HG02678 (cell line): ENCODE results near the gene CCDC187.

Source experiments
- ATAC-seq: cut with Tn5 transposase; IDR thresholded peaks from one replicate; pipeline ENCODE4 v1.9.1; 2021; ENCODE audit warnings: mild to moderate bottlenecking, moderate library complexity; ENCODE audit not compliant: unreplicated experiment

CCDC187 gene

GRCh38 chr9:136300016-136300545 is 3.8 kb downstream of the CCDC187 start:
- no peak for ATAC-seq

DNA sequence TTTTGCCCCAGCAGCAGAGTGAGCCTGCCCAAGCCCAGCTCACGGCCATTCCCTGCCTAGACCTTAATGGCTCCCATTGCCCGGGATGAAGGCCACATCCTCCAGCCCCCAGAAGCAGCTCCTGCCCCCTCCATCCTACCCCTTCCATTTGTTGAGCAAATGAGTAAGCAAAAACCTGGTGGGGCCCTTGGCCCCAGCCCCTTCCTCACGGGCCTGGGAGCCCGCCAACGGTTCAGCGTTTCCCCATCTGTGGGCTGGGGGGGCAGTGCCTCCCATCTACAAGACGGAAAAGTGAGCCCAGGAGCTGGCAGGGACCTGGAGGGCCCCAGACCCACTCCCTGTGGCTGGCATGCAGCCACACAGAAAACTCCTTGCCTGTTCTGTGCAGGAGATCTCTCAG is 4.4 kb downstream of the CCDC187 start:
- ATAC-seq, result no peak

DNA sequence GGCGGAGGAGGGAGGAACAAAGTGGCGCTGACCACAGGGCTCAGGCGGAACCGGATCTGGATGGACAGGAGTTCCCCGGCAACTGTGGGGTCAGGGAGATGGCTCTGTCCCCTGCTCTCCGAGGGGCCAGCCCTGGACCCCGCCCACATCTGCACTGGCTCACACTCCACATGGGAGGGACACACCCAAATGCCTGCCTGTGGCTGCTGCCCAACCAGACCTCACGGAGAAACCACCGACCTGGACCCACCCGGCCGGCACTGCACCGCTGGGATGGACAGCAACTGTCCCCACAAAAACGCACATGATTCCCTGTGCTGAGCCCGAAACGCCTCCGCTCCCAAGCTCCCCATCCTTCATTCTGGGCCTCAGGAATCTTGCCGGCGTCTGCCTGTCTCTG is 4.8 kb downstream of the CCDC187 start:
- ATAC-seq, result no peak

DNA sequence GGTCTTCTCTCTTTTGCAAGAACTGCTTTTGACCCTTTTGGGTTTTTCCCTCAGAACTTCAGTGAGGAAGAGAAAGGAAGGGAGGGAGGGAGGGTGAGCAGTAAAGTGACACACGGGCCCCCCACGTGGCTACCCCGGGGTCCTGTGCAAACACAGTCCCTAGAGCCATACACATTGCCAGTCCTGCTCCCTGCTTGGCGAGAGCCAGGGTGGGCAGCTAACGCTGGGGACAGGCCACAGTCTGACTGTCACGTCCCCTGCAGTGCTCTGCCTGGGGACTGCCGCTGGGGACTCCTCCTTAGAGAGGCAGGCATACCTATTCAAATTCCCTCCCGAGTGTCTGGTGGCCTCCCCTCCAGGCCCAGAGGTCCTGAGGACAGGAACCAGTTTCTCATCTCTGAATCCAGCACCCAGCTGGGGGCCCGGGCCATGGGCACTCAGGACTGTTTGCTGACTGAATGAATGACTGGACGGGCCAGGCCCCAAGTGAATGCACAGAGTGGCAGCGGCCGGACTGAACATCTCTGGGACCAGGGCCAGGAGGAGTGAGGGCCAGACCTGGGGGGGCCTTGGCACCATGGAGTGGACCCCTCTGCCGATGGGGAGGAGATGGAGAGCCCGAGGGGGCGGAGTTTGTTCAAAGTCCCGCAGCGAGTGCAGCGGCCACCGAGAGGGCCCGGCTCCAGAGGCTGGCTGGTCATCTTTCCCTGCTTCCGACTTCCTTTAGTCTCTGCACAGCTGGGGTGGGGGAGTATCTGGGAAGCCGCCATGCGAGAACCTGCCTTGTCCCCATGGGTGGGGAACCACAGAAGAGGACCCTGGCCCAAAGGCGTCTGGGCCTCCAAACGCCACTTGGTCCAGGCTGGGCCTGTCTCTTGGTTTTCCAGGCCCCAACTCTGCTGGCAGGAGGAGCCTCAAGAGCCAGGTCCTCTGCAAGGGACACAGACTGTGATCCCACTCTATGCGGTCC is 5.8 kb downstream of the CCDC187 start:
- ATAC-seq, result no peak

DNA sequence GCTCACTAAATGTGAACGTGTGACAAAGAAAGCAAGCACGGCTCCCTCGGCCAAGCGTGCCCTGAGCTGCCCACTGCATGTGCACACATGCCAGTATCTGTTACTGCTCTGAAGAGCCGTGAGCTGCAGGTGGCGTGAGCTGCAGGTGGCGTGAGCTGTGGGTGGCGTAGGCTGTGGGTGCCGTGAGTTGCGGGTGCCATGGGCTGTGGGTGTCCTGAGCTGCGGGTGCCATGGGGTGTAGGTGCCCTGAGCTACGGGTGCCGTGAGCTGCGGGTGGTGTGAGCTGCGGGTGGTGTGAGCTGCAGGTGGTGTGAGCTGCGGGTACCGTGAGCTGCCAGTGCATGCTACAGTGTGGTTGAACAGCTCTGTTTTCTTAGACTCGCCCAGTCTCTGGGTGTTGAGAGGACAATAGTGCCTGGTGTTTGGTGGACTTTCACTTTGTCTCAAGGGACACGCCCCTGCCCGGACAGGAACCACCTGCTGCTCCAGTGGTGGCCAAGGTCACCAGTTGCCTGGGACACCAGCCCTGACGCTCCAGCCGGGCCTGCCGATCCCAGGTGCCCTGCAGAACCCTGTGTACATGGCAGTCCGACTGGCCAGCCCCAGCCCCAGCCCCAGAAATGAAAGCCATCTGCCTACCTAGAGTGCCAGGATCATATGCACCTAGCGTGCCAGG is 6.7 kb downstream of the CCDC187 start:
- no peak for ATAC-seq

GRCh38 chr9:136296434-136297015 is 7.4 kb downstream of the CCDC187 start:
- no peak for ATAC-seq

- no peak for ATAC-seq
Observed at GRCh38 chr9:136295542-136296433, 8.1 kb downstream of the CCDC187 start.

DNA sequence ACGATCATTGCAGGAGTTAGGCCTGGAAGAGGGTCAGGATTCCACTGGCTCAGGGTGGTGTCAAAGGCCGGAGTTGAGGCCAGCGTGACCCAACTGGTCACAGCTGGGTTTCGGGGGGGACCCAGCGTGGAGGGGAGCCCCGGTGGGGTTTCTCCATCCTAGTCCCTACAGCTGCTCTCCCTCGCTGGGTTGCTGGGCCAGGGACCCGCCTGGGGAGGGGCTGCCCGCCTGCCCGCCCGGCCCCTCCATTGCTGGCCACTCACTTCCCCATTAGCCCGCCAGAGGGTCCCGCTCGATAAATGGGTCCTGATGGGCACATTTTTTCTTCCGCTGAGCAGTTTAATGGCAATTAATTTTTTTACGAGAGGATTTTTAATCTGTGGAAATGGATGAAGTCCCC is 8.8 kb downstream of the CCDC187 start:
- no peak for ATAC-seq

- ATAC-seq, result no peak
Observed at GRCh38 chr9:136294437-136294836, 9.5 kb downstream of the CCDC187 start.

GRCh38 chr9:136293476-136294077 is 10.3 kb downstream of the CCDC187 start:
- no peak for ATAC-seq

DNA sequence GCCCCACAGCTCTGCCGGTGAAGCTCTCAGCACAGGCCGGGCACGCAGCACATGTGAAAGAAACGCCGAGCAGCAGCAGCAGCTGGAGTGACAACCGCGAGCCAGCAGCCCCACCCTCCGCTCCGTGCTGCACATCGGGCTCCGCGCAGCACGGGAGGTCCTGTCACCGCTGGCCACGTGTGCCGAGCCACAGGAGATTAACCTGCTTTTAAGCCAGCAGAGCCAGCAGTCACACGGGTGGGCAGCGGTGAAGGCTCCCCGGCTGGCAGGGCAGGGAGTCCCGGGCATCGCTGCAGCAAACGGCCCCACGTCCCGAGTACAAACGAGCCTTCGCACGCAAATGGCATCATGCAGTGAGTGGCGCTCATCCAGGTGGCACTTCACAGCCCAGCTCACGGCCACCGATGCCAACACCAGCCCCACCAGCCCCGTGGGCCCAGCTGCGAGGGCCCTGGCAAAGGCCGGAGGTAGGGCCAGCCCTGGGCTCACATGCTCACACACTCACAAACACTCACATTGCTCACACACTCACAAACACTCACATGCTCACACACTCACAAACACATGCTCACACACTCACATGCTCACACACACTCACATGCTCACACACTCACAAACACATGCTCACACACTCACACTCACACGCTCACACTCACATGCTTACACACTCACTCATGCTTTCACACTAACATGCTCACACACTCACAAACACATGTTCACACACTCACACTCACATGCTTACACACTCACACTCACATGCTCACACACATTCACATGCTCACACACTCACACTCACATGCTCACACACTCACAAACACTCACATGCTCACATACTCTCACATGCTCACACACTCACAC is 11.1 kb downstream of the CCDC187 start:
- no peak for ATAC-seq

DNA sequence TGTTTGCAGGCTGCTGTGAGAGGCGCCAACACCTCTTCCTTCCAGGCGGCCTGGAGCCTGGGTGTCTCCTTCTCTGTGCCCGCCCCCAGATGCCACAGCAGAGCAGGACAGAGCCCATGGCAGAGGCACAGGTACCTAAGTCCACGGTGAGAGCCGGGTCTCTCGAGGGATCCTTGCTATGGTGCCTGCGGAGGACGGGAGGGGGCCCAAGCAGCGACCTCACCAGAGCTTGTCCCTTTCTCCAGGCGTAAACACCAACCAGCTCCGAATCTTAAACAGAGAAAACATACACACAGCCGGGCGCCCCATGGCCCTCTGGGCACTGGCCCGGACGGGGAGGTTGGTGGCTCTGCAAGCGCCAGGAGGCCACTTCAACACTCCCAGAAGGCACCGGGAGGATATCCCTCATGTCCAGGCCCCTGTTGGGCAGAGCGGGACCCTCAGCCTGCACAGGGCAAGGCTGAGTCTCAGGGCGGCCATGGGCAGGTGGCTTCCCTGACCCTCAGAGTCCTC is 11.8 kb downstream of the CCDC187 start:
- no peak for ATAC-seq

DNA sequence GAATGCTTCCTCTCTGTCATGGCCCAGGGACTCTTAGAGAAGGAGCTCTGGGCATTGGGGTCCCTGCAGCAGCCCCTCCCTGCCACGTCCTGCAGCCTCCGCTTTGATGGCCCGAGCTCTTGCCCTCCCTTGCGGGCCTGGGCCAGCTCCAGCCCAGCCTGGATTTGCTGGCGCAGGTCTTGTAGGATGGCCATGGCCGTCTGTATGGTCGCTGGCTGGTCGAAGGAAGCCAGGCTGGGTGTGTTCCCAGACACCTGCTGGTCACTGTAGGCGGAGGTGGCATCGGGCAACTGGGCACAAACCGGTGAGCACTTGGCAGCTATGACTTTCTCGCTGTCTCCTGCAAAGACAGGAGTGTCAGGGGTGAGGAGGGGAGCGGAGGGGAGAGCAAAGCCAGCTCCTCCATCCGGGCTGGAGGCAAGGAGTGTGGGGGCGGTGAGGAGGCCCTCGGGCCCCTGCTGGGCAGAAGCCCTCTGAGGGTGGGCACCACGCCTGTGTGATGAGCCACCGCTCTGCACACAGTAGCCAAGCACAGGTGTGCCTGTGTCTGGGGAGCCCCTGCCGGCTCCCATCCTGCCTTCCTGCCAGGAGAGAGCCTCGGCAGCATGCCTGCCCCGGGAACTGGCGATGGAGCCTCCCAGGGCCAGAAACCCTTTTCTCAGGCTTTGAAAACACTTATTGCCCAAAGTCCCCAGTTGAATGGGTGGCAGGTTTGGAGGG is 12.4 kb downstream of the CCDC187 start:
- ATAC-seq, result no peak

DNA sequence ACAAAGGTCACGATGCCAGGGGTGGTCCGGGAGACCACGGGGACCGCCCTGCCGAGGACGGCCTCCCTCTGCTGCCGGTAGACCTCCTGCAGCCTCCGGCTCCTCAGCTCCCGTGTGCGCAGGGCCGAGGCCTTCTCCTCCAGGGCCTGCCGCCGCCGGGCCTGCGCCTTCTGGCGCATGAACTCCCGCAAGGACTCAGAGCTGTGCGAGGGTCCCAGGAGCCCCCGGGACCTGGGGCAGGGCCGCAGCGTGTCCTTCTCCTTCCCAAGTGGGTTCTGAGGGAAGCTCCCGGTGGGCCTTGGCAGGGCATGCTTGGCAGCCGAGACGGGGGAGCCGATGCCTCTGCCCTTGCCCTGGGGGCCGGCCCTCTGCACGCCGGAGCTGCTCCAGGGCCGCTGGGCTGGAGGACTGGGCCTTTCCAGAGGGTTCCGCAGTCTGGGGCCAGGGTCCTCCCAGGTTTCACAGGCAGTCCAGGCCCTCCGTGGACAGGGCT is 13.3 kb downstream of the CCDC187 start:
- no peak for ATAC-seq

DNA sequence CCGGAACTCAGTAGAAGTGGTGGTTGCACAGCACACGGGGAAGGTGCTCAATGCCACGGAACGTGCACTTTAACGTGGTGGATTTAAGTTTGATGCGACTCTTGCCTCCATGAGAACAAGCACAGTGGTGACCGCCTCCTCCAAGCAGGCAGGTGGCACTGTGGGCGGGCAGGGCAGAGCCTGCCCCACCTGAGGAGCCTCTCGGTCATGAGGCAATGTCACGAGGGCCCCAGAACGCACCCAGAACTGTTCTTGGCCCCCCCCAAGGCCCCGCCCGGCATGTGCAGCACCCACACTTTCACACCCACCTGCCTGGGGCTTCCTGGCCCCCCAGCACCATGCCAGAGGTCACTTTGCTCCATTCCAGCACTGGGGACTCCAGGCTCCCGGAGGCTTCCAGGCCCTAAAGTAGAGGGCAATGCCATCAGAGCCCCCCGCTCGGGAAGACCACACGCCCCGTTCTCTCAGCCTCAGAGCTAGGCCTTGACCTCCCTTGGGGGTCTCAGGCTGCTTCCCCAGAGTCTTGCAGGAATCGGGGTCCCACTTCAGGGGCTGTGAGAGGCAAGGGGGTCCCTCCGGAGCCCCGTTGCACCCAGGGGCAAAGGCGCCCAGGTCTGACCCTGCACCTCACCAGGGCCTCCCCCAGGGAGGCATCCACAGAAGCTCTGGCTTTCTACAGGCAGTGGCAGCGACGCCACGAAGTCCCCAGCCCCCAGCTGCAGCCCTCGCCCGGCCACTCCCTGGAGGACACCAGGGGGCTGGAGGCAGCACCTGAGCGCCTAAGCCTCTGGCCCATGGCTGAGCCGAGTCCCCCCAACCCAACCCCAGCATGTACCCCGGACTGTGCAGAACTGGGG is 14.0 kb downstream of the CCDC187 start:
- no peak for ATAC-seq

DNA sequence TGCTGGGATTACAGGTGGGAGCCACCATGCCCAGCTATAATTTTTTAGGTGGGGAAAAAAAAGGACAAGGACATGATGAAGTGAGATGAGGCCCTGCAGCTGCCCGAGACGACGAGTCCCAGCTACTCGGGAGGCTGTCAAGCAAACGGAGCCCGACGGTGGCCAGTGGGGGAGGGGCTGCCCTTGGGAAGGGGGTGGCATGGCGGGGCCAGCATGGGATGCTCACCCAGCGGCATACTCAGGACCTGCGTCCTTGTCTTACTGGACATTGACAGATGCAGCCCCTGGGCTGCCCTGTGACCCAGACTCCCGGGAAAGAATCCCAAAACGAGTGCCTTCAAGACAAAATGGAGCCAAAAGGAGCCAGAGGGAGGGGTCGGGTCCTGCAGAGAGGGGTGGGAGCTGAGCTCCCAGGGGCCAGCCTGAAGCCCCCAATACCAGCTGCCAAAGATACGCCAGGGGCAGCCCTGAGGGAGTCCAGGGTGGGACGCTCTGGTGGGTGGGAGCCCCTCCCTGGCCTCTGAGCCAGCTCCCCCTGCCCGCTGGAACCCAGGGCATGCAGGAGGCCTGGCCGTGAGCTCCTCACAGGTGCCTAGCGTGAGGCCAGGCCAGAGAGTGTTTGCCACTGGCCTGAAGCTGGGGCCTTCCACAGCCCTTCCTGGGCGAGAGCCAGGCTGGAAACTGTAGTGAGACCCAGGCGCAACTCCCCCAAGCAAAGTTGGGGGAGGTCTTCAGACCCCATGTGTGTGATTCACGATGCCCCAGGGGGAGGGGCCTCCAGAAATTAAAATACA is 15.7 kb downstream of the CCDC187 start:
- no peak for ATAC-seq
